PC-3 (cell line): ENCODE results near the gene CASS4.

Experiments used
- EZH2 ChIP-seq: fragments of 300-600 bp; sonication (generic); IDR thresholded peaks from one replicate; pipeline ENCODE4 v1.6.1; 2017; ENCODE audit warnings: antibody characterized with exemption, mild to moderate bottlenecking, low read length; ENCODE audit not compliant: unreplicated experiment
- EZH2phosphoT487 ChIP-seq: fragments of 300-600 bp; sonication (generic); IDR thresholded peaks from 2 replicates; pipeline ENCODE4 v1.6.1; 2018; ENCODE audit warnings: mild to moderate bottlenecking, antibody characterized with exemption, low read length, borderline replicate concordance
- TF ChIP-seq, protein P1 (sequence below): fragments of 300-600 bp; sonication (generic); conservative IDR thresholded peaks from 2 replicates; pipeline ENCODE4 v1.5.1; 2017; ENCODE audit warnings: antibody characterized with exemption, low read depth, mild to moderate bottlenecking, low read length

DNA sequence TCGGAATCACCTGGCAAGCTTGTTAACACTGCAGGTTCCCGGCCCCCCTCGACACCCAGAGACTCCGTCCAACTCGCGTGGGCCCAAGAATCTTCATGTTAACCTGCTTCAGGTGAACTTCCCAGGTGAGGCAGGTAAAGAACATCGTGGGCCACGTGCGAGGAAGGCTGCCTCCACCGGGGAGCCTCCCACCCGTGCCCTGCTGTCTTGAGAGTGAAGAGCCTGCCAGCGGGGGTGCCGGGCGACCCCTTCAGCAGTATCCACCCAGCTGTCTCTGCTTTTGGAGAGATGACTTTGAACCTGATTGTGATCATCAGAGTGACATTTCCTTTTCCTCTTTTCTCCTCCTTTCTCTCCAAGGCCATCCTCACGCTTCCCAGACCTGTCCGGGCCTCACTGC is 33.5 kb downstream of the CASS4 start:
- TF ChIP-seq, protein P1, sequence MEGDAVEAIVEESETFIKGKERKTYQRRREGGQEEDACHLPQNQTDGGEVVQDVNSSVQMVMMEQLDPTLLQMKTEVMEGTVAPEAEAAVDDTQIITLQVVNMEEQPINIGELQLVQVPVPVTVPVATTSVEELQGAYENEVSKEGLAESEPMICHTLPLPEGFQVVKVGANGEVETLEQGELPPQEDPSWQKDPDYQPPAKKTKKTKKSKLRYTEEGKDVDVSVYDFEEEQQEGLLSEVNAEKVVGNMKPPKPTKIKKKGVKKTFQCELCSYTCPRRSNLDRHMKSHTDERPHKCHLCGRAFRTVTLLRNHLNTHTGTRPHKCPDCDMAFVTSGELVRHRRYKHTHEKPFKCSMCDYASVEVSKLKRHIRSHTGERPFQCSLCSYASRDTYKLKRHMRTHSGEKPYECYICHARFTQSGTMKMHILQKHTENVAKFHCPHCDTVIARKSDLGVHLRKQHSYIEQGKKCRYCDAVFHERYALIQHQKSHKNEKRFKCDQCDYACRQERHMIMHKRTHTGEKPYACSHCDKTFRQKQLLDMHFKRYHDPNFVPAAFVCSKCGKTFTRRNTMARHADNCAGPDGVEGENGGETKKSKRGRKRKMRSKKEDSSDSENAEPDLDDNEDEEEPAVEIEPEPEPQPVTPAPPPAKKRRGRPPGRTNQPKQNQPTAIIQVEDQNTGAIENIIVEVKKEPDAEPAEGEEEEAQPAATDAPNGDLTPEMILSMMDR, result no peak
- no peak for TF ChIP-seq EZH2phosphoT487
- no peak for TF ChIP-seq EZH2
